Endodermal cell (in vitro differentiated cells): ENCODE measurements around the gene COL1A2. TPM values are rescaled to one million over a fixed set of nuclear protein-coding genes. Genes with fewer than 3 reads are reported as not detected.

ENCODE experiments used
- DNase-seq: peaks from one replicate; pipeline ENCODE4 v3.0.0-alpha.2; 2017
- H3K27ac ChIP-seq: 2 replicates; pipeline ENCODE4 v1.5.1; 2013; ENCODE audit warnings: mild to moderate bottlenecking, low read depth, low read length, moderate library complexity
- H3K27me3 ChIP-seq: 2 replicates; pipeline ENCODE4 v1.6.1; 2013; ENCODE audit warnings: mild to moderate bottlenecking, low read length, moderate library complexity; ENCODE audit not compliant: insufficient read depth, control insufficient read depth, poor library complexity, severe bottlenecking
- H3K36me3 ChIP-seq: 2 replicates; pipeline ENCODE4 v1.7.0; 2013; ENCODE audit warnings: mild to moderate bottlenecking, low read length, moderate library complexity; ENCODE audit not compliant: control insufficient read depth, insufficient read depth
- H3K4me1 ChIP-seq: one replicate; pipeline ENCODE4 v1.7.0; 2013; ENCODE audit warnings: low read length; ENCODE audit not compliant: control insufficient read depth, insufficient read depth
- H3K4me3 ChIP-seq: 2 replicates; pipeline ENCODE4 v1.5.1; 2013; ENCODE audit warnings: mild to moderate bottlenecking, low read length, moderate library complexity
- H3K9ac ChIP-seq: 2 replicates; pipeline ENCODE4 v1.6.1; 2013; ENCODE audit warnings: mild to moderate bottlenecking, low read length, moderate library complexity; ENCODE audit not compliant: poor library complexity, severe bottlenecking; ENCODE audit errors: extremely low read depth
- H3K9me3 ChIP-seq: 2 replicates; pipeline ENCODE4 v1.6.1; 2013; ENCODE audit warnings: mild to moderate bottlenecking, low read length, moderate library complexity; ENCODE audit not compliant: control insufficient read depth
- H3K27ac Mint-ChIP-seq: 2 replicates; pipeline ENCODE4 v1.8.0; 2020; ENCODE audit warnings: mixed read lengths
- H3K27me3 Mint-ChIP-seq: 2 replicates; pipeline ENCODE4 v1.8.0; 2021; ENCODE audit warnings: mild to moderate bottlenecking, mixed read lengths; ENCODE audit not compliant: insufficient read depth
- H3K36me3 Mint-ChIP-seq: 2 replicates; pipeline ENCODE4 v1.8.0; 2020; ENCODE audit warnings: low read depth, mixed read lengths
- H3K4me1 Mint-ChIP-seq: 2 replicates; pipeline ENCODE4 v1.8.0; 2020; ENCODE audit warnings: mixed read lengths
- H3K4me3 Mint-ChIP-seq: 2 replicates; pipeline ENCODE4 v1.8.0; 2020; ENCODE audit warnings: mild to moderate bottlenecking, moderate library complexity, mixed read lengths
- H3K9me3 Mint-ChIP-seq: 2 replicates; pipeline ENCODE4 v1.8.0; 2020; ENCODE audit warnings: mild to moderate bottlenecking, mixed read lengths
- CTCF ChIP-seq: fragments of 200-600 bp; sonication (generic); conservative IDR thresholded peaks from 2 replicates; pipeline ENCODE4 v1.5.0; 2021; ENCODE audit warnings: antibody characterized with exemption, mild to moderate bottlenecking
- WGBS, 2 experiments: methylation state at CpG; one replicate each; pipeline versions ENCODE4 v1.1.5 to v1.1.7; 2013; ENCODE audit warnings: missing lambda C conversion rate in 2 of 2, mixed read lengths in 1 of 2; ENCODE audit not compliant: insufficient coverage in 1 of 2, insufficient read length in 1 of 2; 5-methylcytosine and 5-hydroxymethylcytosine counted together
- total RNA-seq, 2 donors: library from RNA; stranded (reverse); fragmentation: NEBNext Ultra II Directional in 1 of 2; extraction: Animal tissue kit (Norgen Biotek cat#: 25700) in 1 of 2; gene quantifications; 2 replicates in 1 of 2; 3 replicates in 1 of 2; pipeline ENCODE4 v1.2.1, GENCODE V29; 2021

COL1A2 gene
- total RNA-seq, 2 donors from 2014 or later: 42.2 to 99.7 TPM

- no peak for DNase-seq
- no peak for TF ChIP-seq CTCF
- no peak overlapping the region for H3K4me3 Mint-ChIP-seq
- Histone ChIP-seq H3K4me3 (no peak overlapping the region), H3K27me3 (peaks cover 4% of the 10 kb centered on the region), H3K9ac (no peak overlapping the region), H3K9me3 (no peaks in the 10 kb centered on the region), H3K36me3 (no peaks in the 10 kb centered on the region), H3K27ac (no peak overlapping the region), H3K4me1 (no peaks in the 10 kb centered on the region)
- no peak overlapping the region for H3K27ac Mint-ChIP-seq
- H3K4me1 Mint-ChIP-seq: peaks cover 6% of the 10 kb centered on the region
- H3K27me3 Mint-ChIP-seq: peaks cover 3% of the 10 kb centered on the region
- WGBS, 2 experiments: 87 to 90% methylated on average over 5 of the region's 5 CpGs
- H3K9me3 Mint-ChIP-seq: no peaks in the 10 kb centered on the region
- H3K36me3 Mint-ChIP-seq: peaks cover 25% of the 10 kb centered on the region
These were observed 24.2 kb downstream of the COL1A2 start for GRCh38 chr7:94418851-94419250.

GRCh38 chr7:94420328-94420727 lies 25.6 kb downstream of the COL1A2 start:
- H3K9me3 Mint-ChIP-seq: no peaks in the 10 kb centered on the region
- Histone ChIP-seq H3K9ac (no peak overlapping the region), H3K4me1 (no peaks in the 10 kb centered on the region), H3K4me3 (no peak overlapping the region), H3K9me3 (no peaks in the 10 kb centered on the region), H3K27me3 (peaks cover 4% of the 10 kb centered on the region), H3K27ac (no peak overlapping the region), H3K36me3 (no peaks in the 10 kb centered on the region)
- peaks cover 6% of the 10 kb centered on the region for H3K4me1 Mint-ChIP-seq
- H3K4me3 Mint-ChIP-seq: no peak overlapping the region
- 89 to 100% methylated on average over 1 to 6 of the region's 6 CpGs for WGBS, 2 experiments
- peaks cover 34% of the 10 kb centered on the region for H3K36me3 Mint-ChIP-seq
- DNase-seq: no peak
- H3K27me3 Mint-ChIP-seq: peaks cover 5% of the 10 kb centered on the region
- TF ChIP-seq CTCF: no peak
- no peak overlapping the region for H3K27ac Mint-ChIP-seq

GRCh38 chr7:94421681-94422080 lies 27.0 kb downstream of the COL1A2 start:
- peaks cover 11% of the 10 kb centered on the region for H3K4me1 Mint-ChIP-seq
- no peaks in the 10 kb centered on the region for H3K9me3 Mint-ChIP-seq
- Histone ChIP-seq H3K9me3 (no peaks in the 10 kb centered on the region), H3K4me3 (no peak overlapping the region), H3K9ac (no peak overlapping the region), H3K4me1 (no peaks in the 10 kb centered on the region), H3K27me3 (peaks cover 4% of the 10 kb centered on the region), H3K27ac (no peak overlapping the region), H3K36me3 (no peaks in the 10 kb centered on the region)
- peaks cover 37% of the 10 kb centered on the region for H3K36me3 Mint-ChIP-seq
- WGBS, 2 experiments: 97 to 100% methylated on average over 1 to 3 of the region's 3 CpGs
- H3K27me3 Mint-ChIP-seq: peaks cover 5% of the 10 kb centered on the region
- no peak overlapping the region for H3K27ac Mint-ChIP-seq
- no peak overlapping the region for H3K4me3 Mint-ChIP-seq
- TF ChIP-seq CTCF: no peak
- no peak for DNase-seq
